Effector memory CD8-positive, alpha-beta T cell (primary cell): ENCODE measurements around the gene ZBED4.
A peak's percentile ranks its signal among the peaks of the same experiment; 100 is the strongest.

Source experiments
- ATAC-seq: fragments of 150-1000 bp; cut with Tn5 transposase; replicated peaks from 2 replicates; pipeline ENCODE4 v1.10.0; 2021; ENCODE audit warnings: mild to moderate bottlenecking, moderate library complexity
- DNase-seq, 3 experiments: peaks; one replicate each; pipeline ENCODE4 v3.0.0; 2021
- H3K27ac Mint-ChIP-seq, 2 donors: one replicate each; pipeline ENCODE4 v1.8.0; 2022; ENCODE audit warnings: mild to moderate bottlenecking in 2 of 2, mixed read lengths in 2 of 2, moderate library complexity in 2 of 2
- H3K27me3 Mint-ChIP-seq, 2 donors: one replicate each; pipeline ENCODE4 v1.8.0; 2022; ENCODE audit warnings: mixed read lengths in 2 of 2
- H3K36me3 Mint-ChIP-seq: one replicate; pipeline ENCODE4 v1.8.0; 2022; ENCODE audit warnings: mild to moderate bottlenecking, moderate library complexity, mixed read lengths; ENCODE audit not compliant: insufficient read depth
- H3K4me1 Mint-ChIP-seq, 2 donors: one replicate each; pipeline ENCODE4 v1.8.0; 2022; ENCODE audit warnings: low read depth in 2 of 2, mixed read lengths in 2 of 2
- H3K4me3 Mint-ChIP-seq, 2 donors: one replicate each; pipeline ENCODE4 v1.8.0; 2022; ENCODE audit warnings: mild to moderate bottlenecking in 2 of 2, mixed read lengths in 2 of 2, moderate library complexity in 2 of 2
- H3K9me3 Mint-ChIP-seq, 2 donors: one replicate each; pipeline ENCODE4 v1.8.0; 2022; ENCODE audit warnings: mixed read lengths in 2 of 2

The ZBED4 gene

DNA sequence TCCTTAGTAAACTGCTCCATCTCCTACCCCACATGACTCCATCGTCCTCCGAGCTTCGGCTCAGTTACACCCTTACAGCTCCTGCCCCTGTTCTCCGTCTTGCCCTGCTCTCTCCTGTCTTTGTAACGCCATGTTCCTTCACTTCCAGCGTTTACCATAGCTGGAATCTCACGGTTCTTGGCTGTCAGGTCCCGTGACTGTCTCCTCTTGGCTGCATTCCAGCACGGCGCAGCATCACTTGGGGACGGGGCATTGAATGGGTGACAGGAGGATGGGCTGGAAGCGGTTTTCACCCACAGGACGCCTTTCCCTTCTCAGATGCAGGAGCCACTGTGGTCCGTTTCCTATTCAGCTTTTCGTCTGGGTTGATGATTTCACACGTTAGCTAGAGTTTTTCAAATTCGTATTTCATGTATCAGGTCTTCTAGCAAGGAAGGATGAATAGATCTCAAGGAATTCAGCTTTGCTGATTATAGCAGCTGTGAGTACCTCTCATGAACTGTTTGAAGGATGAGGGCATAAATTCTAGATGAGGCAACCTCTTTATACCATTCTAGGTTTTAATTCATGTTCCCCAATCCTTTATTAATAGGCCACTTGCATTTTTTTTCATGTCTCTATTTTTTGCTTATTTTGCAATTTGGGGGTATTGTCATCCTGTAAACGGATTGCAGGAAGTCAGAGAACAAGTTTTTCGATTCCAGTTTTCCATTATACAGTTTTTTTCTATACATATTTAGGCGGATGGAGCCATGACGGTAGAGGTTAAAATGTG is 29.1 kb downstream of the ZBED4 start:
- ATAC-seq: no peak
- peak overlapping the region in 1 of 2 donors; percentile 1 for H3K4me3 Mint-ChIP-seq
- DNase-seq: no peak
- peaks cover 27 to 46% of the 10 kb centered on the region in 2 donors for H3K4me1 Mint-ChIP-seq
- H3K27me3 Mint-ChIP-seq: no peaks in the 10 kb centered on the region
- peak overlapping the region; percentile 11 to 56 for H3K27ac Mint-ChIP-seq
- H3K36me3 Mint-ChIP-seq: peaks cover 44% of the 10 kb centered on the region
- no peaks in the 10 kb centered on the region for H3K9me3 Mint-ChIP-seq

DNA sequence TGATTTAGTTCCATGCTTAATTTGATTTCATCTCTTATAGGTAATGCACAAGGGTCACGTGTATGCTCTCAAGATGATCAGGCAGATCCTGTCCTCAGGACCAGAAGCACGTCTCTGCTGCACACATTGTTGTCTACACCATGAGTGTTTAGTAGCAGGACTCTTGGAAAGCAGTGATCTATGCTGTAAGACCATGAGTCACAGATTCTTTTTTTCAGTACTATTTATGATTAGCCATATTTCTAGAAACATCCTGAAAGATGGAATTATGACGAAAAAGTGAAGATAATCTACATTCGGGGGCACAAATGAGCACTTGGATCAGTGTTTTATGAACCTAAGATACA is 29.6 kb downstream of the ZBED4 start:
- no peak overlapping the region for H3K4me3 Mint-ChIP-seq
- DNase-seq (no peak), ATAC-seq (no peak)
- H3K27ac Mint-ChIP-seq: peak overlapping the region; percentile 11 to 56
- peaks cover 38% of the 10 kb centered on the region for H3K36me3 Mint-ChIP-seq
- no peaks in the 10 kb centered on the region for H3K9me3 Mint-ChIP-seq
- H3K27me3 Mint-ChIP-seq: no peaks in the 10 kb centered on the region
- H3K4me1 Mint-ChIP-seq: peaks cover 25 to 42% of the 10 kb centered on the region in 2 donors

DNA sequence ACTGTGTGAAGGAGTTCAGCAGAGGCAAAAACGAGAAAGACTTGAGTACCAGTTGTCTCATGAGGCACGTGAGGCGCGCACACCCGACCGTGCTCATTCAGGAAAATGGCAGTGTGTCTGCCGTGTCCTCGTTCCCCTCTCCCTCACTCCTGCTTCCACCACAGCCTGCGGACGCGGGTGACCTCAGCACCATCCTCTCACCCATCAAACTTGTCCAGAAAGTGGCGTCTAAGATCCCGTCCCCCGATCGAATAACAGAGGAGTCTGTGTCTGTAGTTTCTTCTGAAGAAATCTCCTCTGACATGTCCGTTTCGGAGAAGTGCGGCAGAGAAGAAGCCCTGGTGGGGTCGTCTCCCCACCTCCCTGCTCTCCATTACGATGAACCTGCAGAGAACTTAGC is 30.4 kb downstream of the ZBED4 start:
- H3K4me3 Mint-ChIP-seq: no peak overlapping the region
- H3K36me3 Mint-ChIP-seq: peaks cover 38% of the 10 kb centered on the region
- no peaks in the 10 kb centered on the region for H3K27me3 Mint-ChIP-seq
- H3K9me3 Mint-ChIP-seq: no peaks in the 10 kb centered on the region
- DNase-seq (no peak), ATAC-seq (no peak)
- peaks cover 23 to 42% of the 10 kb centered on the region in 2 donors for H3K4me1 Mint-ChIP-seq
- H3K27ac Mint-ChIP-seq: peak overlapping the region in 1 of 2 donors; percentile 23

DNA sequence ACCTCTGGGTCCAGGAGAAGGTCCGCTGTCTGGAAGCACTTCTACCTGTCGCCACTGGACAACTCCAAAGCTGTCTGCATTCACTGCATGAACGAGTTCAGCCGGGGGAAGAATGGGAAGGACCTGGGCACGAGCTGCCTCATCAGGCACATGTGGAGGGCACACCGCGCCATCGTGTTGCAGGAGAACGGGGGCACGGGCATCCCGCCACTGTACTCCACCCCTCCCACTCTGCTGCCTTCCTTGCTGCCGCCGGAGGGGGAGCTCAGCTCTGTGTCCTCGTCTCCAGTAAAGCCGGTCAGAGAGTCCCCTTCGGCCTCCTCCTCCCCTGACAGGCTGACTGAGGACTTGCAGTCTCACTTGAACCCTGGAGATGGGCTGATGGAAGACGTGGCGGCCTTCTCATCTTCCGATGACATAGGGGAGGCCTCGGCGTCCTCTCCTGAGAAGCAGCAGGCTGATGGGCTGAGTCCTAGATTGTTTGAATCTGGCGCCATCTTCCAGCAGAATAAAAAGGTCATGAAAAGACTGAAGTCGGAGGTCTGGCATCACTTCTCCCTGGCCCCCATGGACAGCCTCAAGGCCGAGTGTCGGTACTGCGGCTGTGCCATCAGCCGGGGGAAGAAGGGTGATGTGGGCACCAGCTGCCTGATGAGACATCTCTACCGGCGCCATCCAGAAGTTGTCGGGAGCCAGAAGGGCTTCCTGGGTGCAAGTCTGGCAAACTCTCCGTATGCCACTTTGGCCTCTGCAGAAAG is 31.0 kb downstream of the ZBED4 start:
- H3K4me3 Mint-ChIP-seq: no peak overlapping the region

DNA sequence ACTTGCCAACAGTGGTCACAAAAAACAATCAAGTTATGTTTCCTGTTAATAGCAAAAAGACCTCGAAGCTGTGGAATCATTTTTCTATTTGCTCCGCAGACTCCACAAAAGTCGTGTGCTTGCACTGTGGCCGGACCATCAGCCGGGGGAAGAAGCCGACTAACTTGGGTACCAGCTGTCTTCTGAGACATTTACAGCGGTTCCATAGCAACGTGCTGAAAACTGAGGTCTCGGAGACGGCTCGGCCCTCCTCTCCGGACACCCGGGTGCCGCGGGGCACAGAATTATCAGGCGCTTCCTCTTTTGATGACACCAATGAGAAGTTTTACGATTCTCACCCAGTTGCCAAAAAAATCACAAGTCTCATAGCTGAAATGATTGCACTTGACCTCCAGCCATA is 31.6 kb downstream of the ZBED4 start:
- no peaks in the 10 kb centered on the region for H3K27me3 Mint-ChIP-seq
- no peak overlapping the region for H3K4me3 Mint-ChIP-seq
- no peak for DNase-seq
- no peak for ATAC-seq
- H3K27ac Mint-ChIP-seq: no peak overlapping the region
- H3K9me3 Mint-ChIP-seq: no peaks in the 10 kb centered on the region
- H3K4me1 Mint-ChIP-seq: peaks cover 18 to 36% of the 10 kb centered on the region in 2 donors
- H3K36me3 Mint-ChIP-seq: peaks cover 38% of the 10 kb centered on the region

More for the DNA sequence above, 31.0 kb downstream of the ZBED4 start:
- Mint-ChIP-seq H3K9me3 (no peaks in the 10 kb centered on the region), H3K36me3 (peaks cover 38% of the 10 kb centered on the region), H3K27ac (peak overlapping the region in 1 of 2 donors; percentile 23), H3K27me3 (no peaks in the 10 kb centered on the region), H3K4me1 (peaks cover 23 to 42% of the 10 kb centered on the region in 2 donors)
- ATAC-seq (no peak), DNase-seq (no peak)

DNA sequence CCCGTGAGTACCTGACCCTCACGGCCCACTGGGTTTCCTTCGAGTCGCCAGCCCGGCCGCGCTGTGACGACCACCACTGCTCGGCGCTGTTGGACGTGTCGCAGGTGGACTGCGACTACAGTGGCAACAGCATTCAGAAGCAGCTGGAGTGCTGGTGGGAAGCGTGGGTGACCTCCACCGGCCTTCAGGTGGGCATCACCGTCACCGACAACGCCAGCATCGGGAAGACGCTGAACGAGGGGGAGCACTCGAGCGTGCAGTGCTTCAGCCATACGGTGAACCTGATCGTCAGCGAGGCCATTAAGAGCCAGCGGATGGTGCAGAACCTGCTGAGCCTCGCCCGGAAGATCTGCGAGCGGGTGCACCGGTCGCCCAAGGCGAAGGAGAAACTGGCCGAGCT is 32.2 kb downstream of the ZBED4 start:
- Mint-ChIP-seq H3K4me1 (peaks cover 14 to 33% of the 10 kb centered on the region in 2 donors), H3K4me3 (no peak overlapping the region)
- no peak for ATAC-seq

DNA sequence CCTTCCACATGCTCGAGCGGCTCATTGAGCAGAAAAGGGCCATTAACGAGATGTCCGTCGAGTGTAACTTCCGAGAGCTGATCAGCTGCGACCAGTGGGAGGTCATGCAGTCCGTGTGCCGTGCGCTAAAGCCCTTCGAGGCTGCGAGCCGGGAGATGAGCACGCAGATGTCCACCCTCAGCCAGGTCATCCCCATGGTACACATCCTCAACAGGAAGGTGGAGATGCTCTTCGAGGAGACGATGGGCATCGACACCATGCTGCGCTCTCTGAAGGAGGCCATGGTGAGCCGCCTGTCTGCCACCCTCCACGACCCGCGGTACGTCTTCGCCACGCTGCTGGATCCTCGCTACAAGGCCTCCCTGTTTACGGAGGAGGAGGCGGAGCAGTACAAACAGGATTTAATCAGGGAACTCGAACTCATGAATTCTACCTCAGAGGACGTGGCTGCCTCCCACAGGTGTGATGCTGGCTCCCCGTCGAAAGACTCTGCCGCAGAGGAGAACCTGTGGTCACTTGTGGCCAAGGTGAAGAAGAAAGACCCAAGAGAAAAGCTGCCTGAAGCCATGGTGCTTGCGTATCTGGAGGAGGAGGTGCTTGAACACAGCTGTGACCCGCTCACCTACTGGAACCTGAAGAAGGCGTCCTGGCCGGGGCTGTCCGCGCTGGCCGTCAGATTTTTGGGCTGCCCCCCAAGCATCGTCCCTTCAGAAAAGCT is 32.9 kb downstream of the ZBED4 start:
- Mint-ChIP-seq H3K36me3 (peaks cover 45% of the 10 kb centered on the region), H3K4me3 (no peak overlapping the region), H3K9me3 (peaks cover 0 to 2% of the 10 kb centered on the region in 2 donors), H3K4me1 (peaks cover 12 to 35% of the 10 kb centered on the region in 2 donors), H3K27ac (no peak overlapping the region), H3K27me3 (no peaks in the 10 kb centered on the region)
- ATAC-seq (no peak), DNase-seq (no peak)

More for the DNA sequence above, 32.2 kb downstream of the ZBED4 start:
- Mint-ChIP-seq H3K9me3 (no peaks in the 10 kb centered on the region), H3K27me3 (no peaks in the 10 kb centered on the region), H3K27ac (no peak overlapping the region), H3K36me3 (peaks cover 41% of the 10 kb centered on the region)
- DNase-seq: no peak

DNA sequence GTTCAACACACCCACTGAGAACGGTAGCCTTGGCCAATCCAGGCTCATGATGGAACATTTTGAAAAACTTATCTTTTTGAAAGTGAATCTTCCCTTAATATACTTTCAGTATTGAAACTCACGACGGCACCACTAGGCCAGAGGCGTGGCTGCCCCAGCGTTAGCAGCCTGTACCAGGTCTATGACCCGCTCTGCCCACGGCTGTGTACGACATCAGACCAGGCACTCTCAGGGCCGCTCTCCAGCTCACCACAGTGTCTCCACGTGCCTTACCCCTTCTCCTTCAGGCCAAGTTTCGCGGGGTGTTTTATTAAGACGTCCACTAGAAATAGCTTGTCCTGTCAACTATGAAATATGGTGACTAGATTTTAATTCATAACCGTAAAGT is 33.4 kb downstream of the ZBED4 start:
- H3K9me3 Mint-ChIP-seq: peaks cover 0 to 2% of the 10 kb centered on the region in 2 donors
- no peak overlapping the region for H3K27ac Mint-ChIP-seq
- H3K4me1 Mint-ChIP-seq: peaks cover 9 to 32% of the 10 kb centered on the region in 2 donors
- ATAC-seq (no peak), DNase-seq (no peak)
- H3K36me3 Mint-ChIP-seq: peaks cover 45% of the 10 kb centered on the region
- H3K4me3 Mint-ChIP-seq: no peak overlapping the region
- no peaks in the 10 kb centered on the region for H3K27me3 Mint-ChIP-seq

DNA sequence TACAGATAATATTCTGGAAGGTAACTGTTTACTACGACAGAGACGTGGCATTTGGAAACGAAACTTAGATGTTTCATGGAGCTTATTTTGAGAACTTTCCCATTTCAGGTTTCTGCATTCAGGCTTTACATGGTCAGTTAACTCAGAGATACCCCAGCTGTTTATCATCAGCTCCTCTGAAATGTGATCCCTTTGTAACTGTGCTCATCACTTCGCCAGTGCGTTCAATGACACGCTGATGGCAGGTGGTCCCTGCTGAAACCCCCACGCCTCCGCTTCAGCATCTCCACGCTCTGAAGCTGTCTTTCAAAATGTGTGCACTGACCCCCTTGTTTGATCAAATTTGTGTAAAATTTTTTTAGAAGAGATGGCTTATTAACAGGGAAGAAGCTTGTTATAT is 34.1 kb downstream of the ZBED4 start:
- H3K36me3 Mint-ChIP-seq: peaks cover 45% of the 10 kb centered on the region

DNA sequence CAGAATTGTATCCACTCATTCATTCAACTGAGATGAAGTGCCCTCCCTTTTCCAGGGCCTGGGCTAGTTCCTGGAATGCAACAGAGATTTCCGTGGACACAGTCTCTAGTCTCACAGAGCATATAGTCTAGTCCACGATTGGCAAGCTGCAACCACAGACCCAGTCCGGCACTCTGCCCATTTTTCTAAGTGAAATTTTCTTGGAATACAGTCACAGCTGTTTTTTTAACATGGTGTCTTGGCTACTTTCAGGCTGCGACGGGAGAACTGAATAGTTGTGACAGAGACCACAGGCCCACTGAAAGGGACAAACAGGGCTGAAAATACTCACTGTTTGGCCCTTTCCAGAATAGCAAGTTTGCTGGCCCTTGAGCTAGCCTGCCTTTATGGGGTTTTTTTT is 35.4 kb downstream of the ZBED4 start:
- H3K27ac Mint-ChIP-seq: no peak overlapping the region
- no peaks in the 10 kb centered on the region for H3K27me3 Mint-ChIP-seq
- DNase-seq (no peak), ATAC-seq (no peak)
- H3K4me3 Mint-ChIP-seq: no peak overlapping the region
- peaks cover 0 to 2% of the 10 kb centered on the region in 2 donors for H3K9me3 Mint-ChIP-seq
- H3K4me1 Mint-ChIP-seq: peaks cover 2 to 18% of the 10 kb centered on the region in 2 donors
- peaks cover 38% of the 10 kb centered on the region for H3K36me3 Mint-ChIP-seq

More for the DNA sequence above, 34.1 kb downstream of the ZBED4 start:
- Mint-ChIP-seq H3K9me3 (peaks cover 0 to 2% of the 10 kb centered on the region in 2 donors), H3K4me1 (peaks cover 6 to 27% of the 10 kb centered on the region in 2 donors), H3K4me3 (no peak overlapping the region), H3K27me3 (no peaks in the 10 kb centered on the region), H3K27ac (no peak overlapping the region)
- ATAC-seq: no peak
- DNase-seq: no peak

DNA sequence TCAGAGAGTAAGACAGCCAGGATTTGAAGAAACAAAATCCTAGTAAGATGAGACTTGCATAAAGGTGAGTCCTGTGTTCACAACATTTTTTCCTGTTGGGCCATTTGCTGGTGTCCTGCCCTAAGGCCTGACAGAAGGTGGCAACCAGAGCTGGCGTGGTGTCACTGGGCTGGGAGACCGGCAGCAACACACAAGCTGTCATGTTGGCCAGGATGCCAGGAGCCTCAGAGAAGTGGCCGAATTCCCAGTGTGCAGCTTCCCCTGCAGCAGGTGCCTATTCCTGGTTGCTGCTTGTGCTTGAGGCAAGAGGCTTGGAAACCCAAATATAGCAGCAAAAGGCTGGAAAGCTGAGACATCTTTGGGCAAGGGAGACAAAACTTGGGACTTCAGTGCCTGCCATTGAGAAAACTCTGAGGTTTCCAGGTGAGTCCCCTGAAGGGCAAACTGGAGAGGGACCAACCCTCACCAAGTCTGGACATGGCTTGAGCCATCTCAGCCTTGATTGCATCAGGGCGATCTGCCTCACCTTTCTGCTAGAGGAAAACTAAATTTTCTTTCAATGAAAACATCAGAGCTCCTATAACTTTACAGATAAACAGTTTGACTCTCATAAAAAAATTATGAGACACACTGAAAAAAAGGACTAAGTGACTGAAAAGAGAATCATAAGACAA is 38.7 kb downstream of the ZBED4 start:
- Mint-ChIP-seq H3K4me3 (no peak overlapping the region), H3K27ac (no peak overlapping the region), H3K4me1 (peaks cover 10 to 21% of the 10 kb centered on the region in 2 donors), H3K36me3 (peaks cover 21% of the 10 kb centered on the region), H3K27me3 (no peaks in the 10 kb centered on the region), H3K9me3 (peaks cover 0 to 4% of the 10 kb centered on the region in 2 donors)
- ATAC-seq (no peak), DNase-seq (no peak)

DNA sequence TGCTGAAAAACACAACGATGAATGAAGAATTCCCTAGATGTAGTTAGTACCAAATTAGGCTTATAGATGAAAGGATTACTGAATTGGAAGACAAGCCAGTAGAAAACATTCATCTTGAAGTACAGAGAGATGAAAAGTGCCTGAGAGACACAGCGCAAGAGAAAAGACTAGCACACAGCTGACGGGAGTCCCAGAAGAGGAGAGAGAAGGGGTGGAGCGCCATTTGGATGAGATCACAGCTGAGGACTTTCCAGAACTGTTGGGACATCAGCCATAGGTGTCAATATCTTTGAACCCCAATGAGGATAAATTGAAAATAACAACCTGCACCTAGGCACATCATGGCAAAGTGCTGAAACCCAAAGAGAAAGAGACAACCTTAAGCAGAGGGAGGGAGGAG is 39.4 kb downstream of the ZBED4 start:
- H3K9me3 Mint-ChIP-seq: peaks cover 0 to 4% of the 10 kb centered on the region in 2 donors
- peaks cover 23% of the 10 kb centered on the region for H3K36me3 Mint-ChIP-seq
- peaks cover 10 to 21% of the 10 kb centered on the region in 2 donors for H3K4me1 Mint-ChIP-seq
- H3K4me3 Mint-ChIP-seq: no peak overlapping the region
- ATAC-seq (no peak), DNase-seq (no peak)
- no peak overlapping the region for H3K27ac Mint-ChIP-seq
- H3K27me3 Mint-ChIP-seq: no peaks in the 10 kb centered on the region
